ENCODE measurements around the gene EPS8L2. TPM values are rescaled to one million over a fixed set of nuclear protein-coding genes. Genes with fewer than 3 reads are reported as not detected.

Gene EPS8L2
- total and polyA plus RNA-seq, 2 of the 13 experiments (the other 11 are each of a cell fraction or from before 2014, with no cell fraction given) = 89.3 to 416 TPM

DNA sequence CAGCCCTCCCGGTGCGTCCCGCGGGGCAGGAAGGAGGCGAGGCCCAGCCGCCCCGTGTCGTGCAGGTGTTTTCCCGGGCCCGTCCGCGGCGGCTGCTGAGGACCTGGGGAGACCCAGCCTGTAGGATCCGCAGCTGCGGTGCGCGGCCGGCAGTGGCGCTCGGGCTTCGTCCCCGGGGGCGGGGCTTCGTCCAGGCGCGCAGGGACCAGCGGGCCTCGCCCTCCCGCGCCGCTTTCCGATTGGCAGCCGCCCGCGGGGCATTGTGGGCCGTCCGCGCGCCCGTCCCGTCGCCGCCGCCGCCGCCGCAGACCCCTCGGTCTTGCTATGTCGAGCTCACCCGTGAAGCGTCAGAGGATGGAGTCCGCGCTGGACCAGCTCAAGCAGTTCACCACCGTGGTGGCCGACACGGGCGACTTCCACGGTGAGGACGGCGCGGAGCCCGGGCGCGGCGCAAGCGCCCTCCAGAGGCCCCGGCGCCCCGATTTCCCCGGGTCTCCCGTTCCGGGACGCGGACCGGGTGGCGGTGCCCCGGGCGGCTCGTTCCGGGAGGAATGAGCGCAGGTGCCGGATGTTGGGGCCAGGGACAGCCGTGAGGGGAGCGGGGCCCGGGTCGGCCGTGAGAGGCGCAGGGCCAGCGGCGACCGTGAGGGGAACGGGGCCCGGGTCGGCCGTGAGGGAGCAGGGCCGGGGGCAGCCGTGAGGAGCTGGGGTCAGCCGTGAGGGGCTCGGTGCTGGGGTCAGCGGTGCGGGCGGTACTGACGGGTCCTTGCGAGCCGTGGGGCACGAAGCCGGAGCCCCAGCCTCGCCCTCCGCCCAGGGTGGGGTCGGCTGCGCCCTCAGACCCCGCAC is 41.4 kb downstream of the EPS8L2 start, which contains the start of gene TALDO1 (continued):
- TF ChIP-seq, protein P1, sequence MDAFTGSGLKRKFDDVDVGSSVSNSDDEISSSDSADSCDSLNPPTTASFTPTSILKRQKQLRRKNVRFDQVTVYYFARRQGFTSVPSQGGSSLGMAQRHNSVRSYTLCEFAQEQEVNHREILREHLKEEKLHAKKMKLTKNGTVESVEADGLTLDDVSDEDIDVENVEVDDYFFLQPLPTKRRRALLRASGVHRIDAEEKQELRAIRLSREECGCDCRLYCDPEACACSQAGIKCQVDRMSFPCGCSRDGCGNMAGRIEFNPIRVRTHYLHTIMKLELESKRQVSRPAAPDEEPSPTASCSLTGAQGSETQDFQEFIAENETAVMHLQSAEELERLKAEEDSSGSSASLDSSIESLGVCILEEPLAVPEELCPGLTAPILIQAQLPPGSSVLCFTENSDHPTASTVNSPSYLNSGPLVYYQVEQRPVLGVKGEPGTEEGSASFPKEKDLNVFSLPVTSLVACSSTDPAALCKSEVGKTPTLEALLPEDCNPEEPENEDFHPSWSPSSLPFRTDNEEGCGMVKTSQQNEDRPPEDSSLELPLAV (CRISPR knock-in tag; conservative IDR thresholded peaks at IDR 0.05; ENCODE audit: low read depth) = no peak
- TF ChIP-seq FOXA1 (IDR thresholded peaks at IDR 0.05) = no peak
- no peak for TF ChIP-seq FOXA1 (CRISPR knock-in tag; IDR thresholded peaks at IDR 0.05)
- TF ChIP-seq HOXA9 (CRISPR knock-in tag; IDR thresholded peaks at IDR 0.05; ENCODE audit: borderline replicate concordance) = no peak; the same call in 1 of the 2 replicates
- TF ChIP-seq GPN1 (CRISPR knock-in tag; IDR thresholded peaks at IDR 0.05; ENCODE audit: borderline replicate concordance) = no peak
- TF ChIP-seq, protein P2, sequence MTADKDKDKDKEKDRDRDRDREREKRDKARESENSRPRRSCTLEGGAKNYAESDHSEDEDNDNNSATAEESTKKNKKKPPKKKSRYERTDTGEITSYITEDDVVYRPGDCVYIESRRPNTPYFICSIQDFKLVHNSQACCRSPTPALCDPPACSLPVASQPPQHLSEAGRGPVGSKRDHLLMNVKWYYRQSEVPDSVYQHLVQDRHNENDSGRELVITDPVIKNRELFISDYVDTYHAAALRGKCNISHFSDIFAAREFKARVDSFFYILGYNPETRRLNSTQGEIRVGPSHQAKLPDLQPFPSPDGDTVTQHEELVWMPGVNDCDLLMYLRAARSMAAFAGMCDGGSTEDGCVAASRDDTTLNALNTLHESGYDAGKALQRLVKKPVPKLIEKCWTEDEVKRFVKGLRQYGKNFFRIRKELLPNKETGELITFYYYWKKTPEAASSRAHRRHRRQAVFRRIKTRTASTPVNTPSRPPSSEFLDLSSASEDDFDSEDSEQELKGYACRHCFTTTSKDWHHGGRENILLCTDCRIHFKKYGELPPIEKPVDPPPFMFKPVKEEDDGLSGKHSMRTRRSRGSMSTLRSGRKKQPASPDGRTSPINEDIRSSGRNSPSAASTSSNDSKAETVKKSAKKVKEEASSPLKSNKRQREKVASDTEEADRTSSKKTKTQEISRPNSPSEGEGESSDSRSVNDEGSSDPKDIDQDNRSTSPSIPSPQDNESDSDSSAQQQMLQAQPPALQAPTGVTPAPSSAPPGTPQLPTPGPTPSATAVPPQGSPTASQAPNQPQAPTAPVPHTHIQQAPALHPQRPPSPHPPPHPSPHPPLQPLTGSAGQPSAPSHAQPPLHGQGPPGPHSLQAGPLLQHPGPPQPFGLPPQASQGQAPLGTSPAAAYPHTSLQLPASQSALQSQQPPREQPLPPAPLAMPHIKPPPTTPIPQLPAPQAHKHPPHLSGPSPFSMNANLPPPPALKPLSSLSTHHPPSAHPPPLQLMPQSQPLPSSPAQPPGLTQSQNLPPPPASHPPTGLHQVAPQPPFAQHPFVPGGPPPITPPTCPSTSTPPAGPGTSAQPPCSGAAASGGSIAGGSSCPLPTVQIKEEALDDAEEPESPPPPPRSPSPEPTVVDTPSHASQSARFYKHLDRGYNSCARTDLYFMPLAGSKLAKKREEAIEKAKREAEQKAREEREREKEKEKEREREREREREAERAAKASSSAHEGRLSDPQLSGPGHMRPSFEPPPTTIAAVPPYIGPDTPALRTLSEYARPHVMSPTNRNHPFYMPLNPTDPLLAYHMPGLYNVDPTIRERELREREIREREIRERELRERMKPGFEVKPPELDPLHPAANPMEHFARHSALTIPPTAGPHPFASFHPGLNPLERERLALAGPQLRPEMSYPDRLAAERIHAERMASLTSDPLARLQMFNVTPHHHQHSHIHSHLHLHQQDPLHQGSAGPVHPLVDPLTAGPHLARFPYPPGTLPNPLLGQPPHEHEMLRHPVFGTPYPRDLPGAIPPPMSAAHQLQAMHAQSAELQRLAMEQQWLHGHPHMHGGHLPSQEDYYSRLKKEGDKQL (CRISPR knock-in tag; IDR thresholded peaks at IDR 0.05; ENCODE audit: low read depth) = no peak
- no peak for TF ChIP-seq MYNN (CRISPR knock-in tag; IDR thresholded peaks at IDR 0.05; ENCODE audit: low read depth)
- 0 out of 2 replicates have a peak, but pooled peaks have one; percentile 14 for TF ChIP-seq RARA (CRISPR knock-in tag; IDR thresholded peaks at IDR 0.05)
- no peak for TF ChIP-seq FOXK2 (IDR thresholded peaks at IDR 0.05)
- TF ChIP-seq, protein P3, sequence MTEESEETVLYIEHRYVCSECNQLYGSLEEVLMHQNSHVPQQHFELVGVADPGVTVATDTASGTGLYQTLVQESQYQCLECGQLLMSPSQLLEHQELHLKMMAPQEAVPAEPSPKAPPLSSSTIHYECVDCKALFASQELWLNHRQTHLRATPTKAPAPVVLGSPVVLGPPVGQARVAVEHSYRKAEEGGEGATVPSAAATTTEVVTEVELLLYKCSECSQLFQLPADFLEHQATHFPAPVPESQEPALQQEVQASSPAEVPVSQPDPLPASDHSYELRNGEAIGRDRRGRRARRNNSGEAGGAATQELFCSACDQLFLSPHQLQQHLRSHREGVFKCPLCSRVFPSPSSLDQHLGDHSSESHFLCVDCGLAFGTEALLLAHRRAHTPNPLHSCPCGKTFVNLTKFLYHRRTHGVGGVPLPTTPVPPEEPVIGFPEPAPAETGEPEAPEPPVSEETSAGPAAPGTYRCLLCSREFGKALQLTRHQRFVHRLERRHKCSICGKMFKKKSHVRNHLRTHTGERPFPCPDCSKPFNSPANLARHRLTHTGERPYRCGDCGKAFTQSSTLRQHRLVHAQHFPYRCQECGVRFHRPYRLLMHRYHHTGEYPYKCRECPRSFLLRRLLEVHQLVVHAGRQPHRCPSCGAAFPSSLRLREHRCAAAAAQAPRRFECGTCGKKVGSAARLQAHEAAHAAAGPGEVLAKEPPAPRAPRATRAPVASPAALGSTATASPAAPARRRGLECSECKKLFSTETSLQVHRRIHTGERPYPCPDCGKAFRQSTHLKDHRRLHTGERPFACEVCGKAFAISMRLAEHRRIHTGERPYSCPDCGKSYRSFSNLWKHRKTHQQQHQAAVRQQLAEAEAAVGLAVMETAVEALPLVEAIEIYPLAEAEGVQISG (CRISPR knock-in tag; IDR thresholded peaks at IDR 0.05) = peak; percentile 75
- TF ChIP-seq, protein P4, sequence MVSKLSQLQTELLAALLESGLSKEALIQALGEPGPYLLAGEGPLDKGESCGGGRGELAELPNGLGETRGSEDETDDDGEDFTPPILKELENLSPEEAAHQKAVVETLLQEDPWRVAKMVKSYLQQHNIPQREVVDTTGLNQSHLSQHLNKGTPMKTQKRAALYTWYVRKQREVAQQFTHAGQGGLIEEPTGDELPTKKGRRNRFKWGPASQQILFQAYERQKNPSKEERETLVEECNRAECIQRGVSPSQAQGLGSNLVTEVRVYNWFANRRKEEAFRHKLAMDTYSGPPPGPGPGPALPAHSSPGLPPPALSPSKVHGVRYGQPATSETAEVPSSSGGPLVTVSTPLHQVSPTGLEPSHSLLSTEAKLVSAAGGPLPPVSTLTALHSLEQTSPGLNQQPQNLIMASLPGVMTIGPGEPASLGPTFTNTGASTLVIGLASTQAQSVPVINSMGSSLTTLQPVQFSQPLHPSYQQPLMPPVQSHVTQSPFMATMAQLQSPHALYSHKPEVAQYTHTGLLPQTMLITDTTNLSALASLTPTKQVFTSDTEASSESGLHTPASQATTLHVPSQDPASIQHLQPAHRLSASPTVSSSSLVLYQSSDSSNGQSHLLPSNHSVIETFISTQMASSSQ (IDR thresholded peaks at IDR 0.05; ENCODE audit: low read depth) = no peak
- TF ChIP-seq, protein P4 (CRISPR knock-in tag; IDR thresholded peaks at IDR 0.05; ENCODE audit: borderline replicate concordance) = 0 out of 2 replicates have a peak, but pooled peaks have one; percentile 44
- no peak for TF ChIP-seq EHMT2 (IDR thresholded peaks at IDR 0.05; ENCODE audit: borderline replicate concordance, low read depth, low read length)
- TF ChIP-seq ZNF780A (CRISPR knock-in tag; IDR thresholded peaks at IDR 0.05) = no peak; the same call in 1 of the 2 replicates
- TF ChIP-seq ZZZ3 (CRISPR knock-in tag; IDR thresholded peaks at IDR 0.05; ENCODE audit: borderline replicate concordance) = no peak

Measured in HepG2 (cell line).